Neutrophil (primary cell): ENCODE measurements around the gene RABGAP1.

Experiments used
- H3K27ac ChIP-seq: fragments of 200-600 bp; sonication (generic); 2 replicates; pipeline ENCODE4 v1.5.1; 2016; ENCODE audit warnings: mild to moderate bottlenecking, moderate library complexity
- H3K27me3 ChIP-seq: fragments of 200-600 bp; sonication (generic); 2 replicates; pipeline ENCODE4 v1.6.0; 2016; ENCODE audit warnings: mild to moderate bottlenecking
- H3K36me3 ChIP-seq: fragments of 200-600 bp; sonication (generic); 2 replicates; pipeline ENCODE4 v1.5.1; 2017
- H3K4me1 ChIP-seq, 2 experiments: fragments of 200-600 bp in 1 of 2; sonication (generic) in 1 of 2; 1 replicate in 1 of 2; 2 replicates in 1 of 2; pipeline versions ENCODE4 v1.5.1 to v1.6.1; 2013 to 2016; ENCODE audit warnings: low read depth in 1 of 2, low read length in 1 of 2, mild to moderate bottlenecking in 1 of 2, moderate library complexity in 1 of 2; ENCODE audit not compliant: control insufficient read depth in 1 of 2, insufficient read depth in 1 of 2
- H3K4me3 ChIP-seq, 2 experiments: fragments of 200-600 bp in 1 of 2; sonication (generic) in 1 of 2; 1 replicate in 1 of 2; 2 replicates in 1 of 2; pipeline ENCODE4 v1.5.1; 2013 to 2016; ENCODE audit warnings: low read depth in 1 of 2, low read length in 1 of 2, mild to moderate bottlenecking in 1 of 2, moderate library complexity in 1 of 2
- H3K9me3 ChIP-seq: fragments of 200-600 bp; sonication (generic); 2 replicates; pipeline ENCODE4 v1.5.1; 2016
- CTCF ChIP-seq: fragments of 200-600 bp; sonication (generic); IDR thresholded peaks from 2 replicates; pipeline ENCODE4 v1.5.1; 2016; ENCODE audit warnings: antibody characterized with exemption

RABGAP1 gene

GRCh38 chr9:122961139-122961538, 20.3 kb downstream of the RABGAP1 start:
- Histone ChIP-seq H3K36me3 (no peaks in the 10 kb centered on the region), H3K27ac (no peak overlapping the region), H3K27me3 (no peaks in the 10 kb centered on the region), H3K4me1 (no peaks in the 10 kb centered on the region), H3K9me3 (no peaks in the 10 kb centered on the region), H3K4me3 (no peak overlapping the region)
- TF ChIP-seq CTCF = no peak

- no peak overlapping the region for H3K4me3 ChIP-seq
- H3K27me3 ChIP-seq = no peaks in the 10 kb centered on the region
- no peak for TF ChIP-seq CTCF
- H3K4me1 ChIP-seq = no peaks in the 10 kb centered on the region
- H3K36me3 ChIP-seq = peaks cover 4% of the 10 kb centered on the region
- H3K27ac ChIP-seq = no peak overlapping the region
- no peaks in the 10 kb centered on the region for H3K9me3 ChIP-seq
These were observed 34.4 kb downstream of the RABGAP1 start for GRCh38 chr9:122975196-122975595.

GRCh38 chr9:122978601-122979000, 37.8 kb downstream of the RABGAP1 start:
- no peak overlapping the region for H3K27ac ChIP-seq
- TF ChIP-seq CTCF = no peak
- H3K4me1 ChIP-seq = peaks cover 4 to 5% of the 10 kb centered on the region in 2 experiments
- no peaks in the 10 kb centered on the region for H3K36me3 ChIP-seq
- no peaks in the 10 kb centered on the region for H3K27me3 ChIP-seq
- H3K9me3 ChIP-seq = no peaks in the 10 kb centered on the region
- no peak overlapping the region for H3K4me3 ChIP-seq

- no peak for TF ChIP-seq CTCF
- H3K36me3 ChIP-seq = peaks cover 35% of the 10 kb centered on the region
These were observed 45.2 kb downstream of the RABGAP1 start for GRCh38 chr9:122986010-122986409.

GRCh38 chr9:122988141-122988540, 47.3 kb downstream of the RABGAP1 start:
- no peak for TF ChIP-seq CTCF

More at GRCh38 chr9:122986010-122986409, 45.2 kb downstream of the RABGAP1 start:
- Histone ChIP-seq H3K9me3 (no peaks in the 10 kb centered on the region), H3K27ac (no peak overlapping the region), H3K27me3 (no peaks in the 10 kb centered on the region), H3K4me1 (peaks cover 6 to 14% of the 10 kb centered on the region in 2 experiments), H3K4me3 (no peak overlapping the region)

More at GRCh38 chr9:122988141-122988540, 47.3 kb downstream of the RABGAP1 start:
- no peak overlapping the region for H3K4me3 ChIP-seq
- peaks cover 35% of the 10 kb centered on the region for H3K36me3 ChIP-seq
- H3K4me1 ChIP-seq = peaks cover 6 to 14% of the 10 kb centered on the region in 2 experiments
- no peak overlapping the region for H3K27ac ChIP-seq
- H3K9me3 ChIP-seq = no peaks in the 10 kb centered on the region
- H3K27me3 ChIP-seq = no peaks in the 10 kb centered on the region
